Measurements from ENCODE around the gene CNBP. TPM values are rescaled to one million over a fixed set of nuclear protein-coding genes. Genes with fewer than 3 reads are reported as not detected.

The CNBP gene
- polyA plus RNA-seq, 1 donor (not counting 4 experiments of a cell fraction or from before 2014, with no cell fraction given): 388 TPM

DNA sequence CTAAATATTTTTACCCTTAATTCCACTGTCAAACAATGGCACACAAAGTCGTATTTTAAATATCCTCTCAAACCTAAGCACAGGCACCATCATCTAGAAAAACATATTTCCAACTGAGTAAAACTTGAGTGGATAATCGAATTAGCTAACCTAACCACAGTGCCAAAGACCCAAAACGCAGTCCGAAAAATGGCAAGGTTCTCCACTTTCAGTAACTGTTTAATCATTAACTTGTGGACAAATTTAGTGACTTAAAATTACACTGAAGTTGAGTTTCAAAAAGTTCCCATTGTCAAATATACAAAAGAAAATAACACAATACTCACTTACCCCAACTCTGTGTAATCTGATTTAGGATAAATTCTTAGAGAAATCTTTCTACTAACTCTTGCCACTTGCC lies 10.0 kb downstream of the CNBP start:
- no peak overlapping the region for H3K9ac ChIP-seq (ENCODE audit: control insufficient read depth, extremely low read depth, insufficient read depth, low read length)
- FAIRE-seq: no peak

DNA sequence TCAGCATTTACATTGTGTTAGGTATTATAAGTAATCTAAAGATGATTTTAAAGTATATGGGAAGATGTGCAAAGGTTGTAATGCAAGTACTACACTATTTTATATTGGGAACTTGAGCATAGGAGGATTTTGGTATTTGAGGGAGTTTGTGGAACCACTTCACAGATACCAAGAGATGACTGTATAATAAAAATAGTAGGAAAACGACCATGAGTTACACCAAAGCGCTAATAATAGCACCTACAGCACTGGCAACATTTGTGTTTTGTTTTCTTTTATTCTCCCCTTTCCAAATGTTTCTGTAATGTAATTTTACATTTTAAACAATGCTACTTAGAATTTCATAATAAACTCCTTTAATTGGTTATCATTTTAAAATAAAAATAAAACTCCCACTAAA lies 10.5 kb downstream of the CNBP start:
- no peak overlapping the region for H3K4me3 ChIP-seq (ENCODE audit: control insufficient read depth in 2 of 3, extremely low read depth in 1 of 3, insufficient read depth in 2 of 3, low read depth in 1 of 3, low read length in 3 of 3)
- H3K79me2 ChIP-seq (ENCODE audit: control insufficient read depth, insufficient read depth, low read length): peaks cover 88% of the 10 kb centered on the region
- dilution Hi-C loops (cut with MboI; ENCODE audit: extremely low pct_ligation_motif_present, low sequenced_read_pairs): no loop called here
- no peak overlapping the region for H2AFZ ChIP-seq (ENCODE audit: control insufficient read depth, low read length)
- no peaks in the 10 kb centered on the region for H3K9me3 ChIP-seq (ENCODE audit: control insufficient read depth, low read depth, low read length)
- peaks cover 50% of the 10 kb centered on the region for H4K20me1 ChIP-seq (ENCODE audit: control insufficient read depth, extremely low read depth, insufficient read depth, low read length)
- FAIRE-seq (no peak), DNase-seq (ENCODE audit: low read depth, low spot score) (no peak)
- no peaks in the 10 kb centered on the region for H3K27me3 ChIP-seq (ENCODE audit: control insufficient read depth, extremely low read depth, insufficient read depth, low read length)
- no peak overlapping the region for H3K4me2 ChIP-seq (ENCODE audit: control insufficient read depth, extremely low read depth, insufficient read depth, low read depth, low read length)
- no peak overlapping the region for H3K9ac ChIP-seq (ENCODE audit: control insufficient read depth, extremely low read depth, insufficient read depth, low read length)
- no peak for TF ChIP-seq EZH2 (IDR thresholded peaks at IDR 0.05; ENCODE audit: low read length)
- TF ChIP-seq, protein P1, sequence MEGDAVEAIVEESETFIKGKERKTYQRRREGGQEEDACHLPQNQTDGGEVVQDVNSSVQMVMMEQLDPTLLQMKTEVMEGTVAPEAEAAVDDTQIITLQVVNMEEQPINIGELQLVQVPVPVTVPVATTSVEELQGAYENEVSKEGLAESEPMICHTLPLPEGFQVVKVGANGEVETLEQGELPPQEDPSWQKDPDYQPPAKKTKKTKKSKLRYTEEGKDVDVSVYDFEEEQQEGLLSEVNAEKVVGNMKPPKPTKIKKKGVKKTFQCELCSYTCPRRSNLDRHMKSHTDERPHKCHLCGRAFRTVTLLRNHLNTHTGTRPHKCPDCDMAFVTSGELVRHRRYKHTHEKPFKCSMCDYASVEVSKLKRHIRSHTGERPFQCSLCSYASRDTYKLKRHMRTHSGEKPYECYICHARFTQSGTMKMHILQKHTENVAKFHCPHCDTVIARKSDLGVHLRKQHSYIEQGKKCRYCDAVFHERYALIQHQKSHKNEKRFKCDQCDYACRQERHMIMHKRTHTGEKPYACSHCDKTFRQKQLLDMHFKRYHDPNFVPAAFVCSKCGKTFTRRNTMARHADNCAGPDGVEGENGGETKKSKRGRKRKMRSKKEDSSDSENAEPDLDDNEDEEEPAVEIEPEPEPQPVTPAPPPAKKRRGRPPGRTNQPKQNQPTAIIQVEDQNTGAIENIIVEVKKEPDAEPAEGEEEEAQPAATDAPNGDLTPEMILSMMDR (optimal IDR thresholded peaks at IDR 0.05 in 1 of 3, IDR thresholded peaks at IDR 0.05 in 1 of 3, conservative IDR thresholded peaks at IDR 0.05 in 1 of 3; ENCODE audit: extremely low read depth in 1 of 3, insufficient read depth in 2 of 3, low read length in 3 of 3): no peak
- no peaks in the 10 kb centered on the region for H3K9me1 ChIP-seq (ENCODE audit: control insufficient read depth, extremely low read depth, insufficient read depth, low read length)
- peaks cover 19 to 43% of the 10 kb centered on the region in 2 experiments for H3K36me3 ChIP-seq (ENCODE audit: control insufficient read depth in 2 of 2, extremely low read depth in 1 of 2, insufficient read depth in 2 of 2, low read length in 2 of 2)
- H3K4me1 ChIP-seq (ENCODE audit: control insufficient read depth, extremely low read depth, insufficient read depth, low read length): peaks cover 4% of the 10 kb centered on the region
- no peak overlapping the region for H3K27ac ChIP-seq (ENCODE audit: control insufficient read depth, insufficient read depth, low read length)

More for the DNA sequence above, 10.0 kb downstream of the CNBP start:
- dilution Hi-C loops (cut with MboI; ENCODE audit: extremely low pct_ligation_motif_present, low sequenced_read_pairs): no loop called here
- no peak for DNase-seq (ENCODE audit: low read depth, low spot score)
- Histone ChIP-seq H3K27me3 (ENCODE audit: control insufficient read depth, extremely low read depth, insufficient read depth, low read length) (no peaks in the 10 kb centered on the region), H3K79me2 (ENCODE audit: control insufficient read depth, insufficient read depth, low read length) (peaks cover 93% of the 10 kb centered on the region), H3K36me3 (ENCODE audit: control insufficient read depth in 2 of 2, extremely low read depth in 1 of 2, insufficient read depth in 2 of 2, low read length in 2 of 2) (peaks cover 20 to 46% of the 10 kb centered on the region in 2 experiments), H4K20me1 (ENCODE audit: control insufficient read depth, extremely low read depth, insufficient read depth, low read length) (peaks cover 55% of the 10 kb centered on the region), H3K4me2 (ENCODE audit: control insufficient read depth, extremely low read depth, insufficient read depth, low read depth, low read length) (no peak overlapping the region), H3K9me3 (ENCODE audit: control insufficient read depth, low read depth, low read length) (no peaks in the 10 kb centered on the region), H3K27ac (ENCODE audit: control insufficient read depth, insufficient read depth, low read length) (no peak overlapping the region), H2AFZ (ENCODE audit: control insufficient read depth, low read length) (no peak overlapping the region), H3K9me1 (ENCODE audit: control insufficient read depth, extremely low read depth, insufficient read depth, low read length) (no peaks in the 10 kb centered on the region), H3K4me1 (ENCODE audit: control insufficient read depth, extremely low read depth, insufficient read depth, low read length) (peaks cover 10% of the 10 kb centered on the region), H3K4me3 (ENCODE audit: control insufficient read depth in 2 of 3, extremely low read depth in 1 of 3, insufficient read depth in 2 of 3, low read depth in 1 of 3, low read length in 3 of 3) (no peak overlapping the region)
- TF ChIP-seq, protein P1 (optimal IDR thresholded peaks at IDR 0.05 in 1 of 3, IDR thresholded peaks at IDR 0.05 in 1 of 3, conservative IDR thresholded peaks at IDR 0.05 in 1 of 3; ENCODE audit: extremely low read depth in 1 of 3, insufficient read depth in 2 of 3, low read length in 3 of 3): no peak
- no peak for TF ChIP-seq EZH2 (IDR thresholded peaks at IDR 0.05; ENCODE audit: low read length)

Measured in keratinocyte (primary cell).